ENCODE results near the gene PFDN4. TPM values are rescaled to one million over a fixed set of nuclear protein-coding genes. Genes with fewer than 3 reads are reported as not detected.

The PFDN4 gene
- total RNA-seq, 1 experiment from 2014 or later, result 481 TPM

DNA sequence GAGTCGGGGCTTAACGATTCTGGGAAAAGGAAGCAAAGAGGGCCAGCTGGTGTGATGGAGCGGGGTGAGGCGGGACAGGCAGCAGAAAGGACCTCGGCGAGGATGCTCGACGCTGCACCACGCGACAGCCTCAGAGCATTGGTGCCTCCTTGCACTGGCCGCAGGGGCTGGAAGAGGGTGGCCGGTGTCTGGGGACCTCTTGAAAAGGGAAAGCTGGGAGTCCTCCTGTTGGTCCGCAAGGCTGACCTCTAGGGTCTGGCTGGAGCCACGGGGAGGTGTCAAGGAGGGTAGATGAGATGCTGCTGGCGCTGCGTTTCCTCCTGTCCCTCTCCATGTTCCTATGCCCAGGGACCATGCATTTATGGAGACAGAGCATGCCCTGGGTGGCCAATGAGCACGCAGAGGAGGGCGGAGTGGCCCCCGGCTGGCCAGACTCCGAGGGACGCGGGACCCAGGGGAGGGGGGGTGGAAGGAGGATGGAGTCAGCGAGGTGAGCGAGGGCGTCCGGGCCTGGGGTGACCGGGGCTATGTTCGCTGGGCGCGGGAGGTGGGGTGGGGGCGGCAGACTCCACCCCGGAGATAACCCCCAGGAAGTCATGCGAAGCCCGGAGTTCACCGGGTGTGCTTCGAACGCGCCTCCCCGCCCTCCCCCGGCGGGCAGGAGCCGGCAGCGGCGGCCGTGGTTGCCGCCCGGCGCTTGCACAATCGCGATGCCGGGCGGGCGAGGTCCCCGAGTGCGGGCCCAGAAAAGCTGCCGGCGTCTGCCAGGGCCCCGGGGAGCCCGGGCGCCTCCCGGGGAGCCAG, 34.0 kb upstream of the PFDN4 start, which contains the start of gene CYP24A1:
Gene CYP24A1, minus strand, starts transcription at position 334 of the 804 bp plus-strand sequence. CDS start 407 bp downstream, outside the sequence.
- peak; percentile 21 for DNase-seq (ENCODE audit: low read depth)

- no peak for DNase-seq (ENCODE audit: low read depth)
Measured at GRCh38 chr20:54174457-54175175, 33.3 kb upstream of the PFDN4 start.

DNA sequence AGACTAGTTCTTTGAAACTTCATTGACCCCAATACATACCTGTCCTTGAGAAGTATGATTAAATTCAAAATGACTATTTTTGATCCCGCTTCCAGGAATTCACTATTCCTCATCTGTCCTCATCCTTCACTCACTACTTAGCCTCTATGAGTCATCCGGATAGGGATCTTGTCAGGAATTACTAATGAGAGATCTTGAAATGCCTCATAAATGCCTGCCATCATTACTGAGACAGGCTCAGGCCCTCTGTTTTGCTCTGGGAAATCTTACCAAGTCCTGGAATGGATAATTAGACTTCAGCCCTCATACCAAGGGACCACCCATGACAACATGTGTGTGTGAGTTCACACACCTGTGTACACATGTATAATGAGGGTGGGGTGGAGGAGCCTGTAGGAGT, 31.3 kb upstream of the PFDN4 start:
- peak; percentile 28 for DNase-seq (ENCODE audit: low read depth)

DNA sequence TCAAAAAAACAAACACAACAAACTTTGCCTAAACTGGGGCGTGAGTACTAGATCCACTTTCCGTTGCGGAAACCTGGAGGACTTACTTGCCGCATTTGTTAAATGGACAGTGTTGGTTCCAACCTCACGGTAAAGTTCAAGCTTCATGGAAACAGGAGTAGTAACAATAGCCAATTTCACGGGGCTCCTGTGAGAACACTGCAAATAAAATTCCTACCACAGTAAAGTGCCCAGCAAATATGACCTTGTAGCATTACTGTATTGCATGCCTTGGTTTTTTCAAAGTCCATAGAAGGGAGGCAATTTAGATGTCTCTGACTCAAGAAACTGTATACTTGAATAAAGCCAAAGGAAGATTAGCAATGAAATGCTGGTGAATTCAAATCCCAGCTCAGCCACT, 30.5 kb upstream of the PFDN4 start:
- no peak for DNase-seq (ENCODE audit: low read depth)

GRCh38 chr20:54178256-54178655, 29.6 kb upstream of the PFDN4 start:
- no peak for DNase-seq (ENCODE audit: low read depth)

- DNase-seq (ENCODE audit: low read depth), result no peak
Measured at GRCh38 chr20:54179946-54180345, 27.9 kb upstream of the PFDN4 start.

DNA sequence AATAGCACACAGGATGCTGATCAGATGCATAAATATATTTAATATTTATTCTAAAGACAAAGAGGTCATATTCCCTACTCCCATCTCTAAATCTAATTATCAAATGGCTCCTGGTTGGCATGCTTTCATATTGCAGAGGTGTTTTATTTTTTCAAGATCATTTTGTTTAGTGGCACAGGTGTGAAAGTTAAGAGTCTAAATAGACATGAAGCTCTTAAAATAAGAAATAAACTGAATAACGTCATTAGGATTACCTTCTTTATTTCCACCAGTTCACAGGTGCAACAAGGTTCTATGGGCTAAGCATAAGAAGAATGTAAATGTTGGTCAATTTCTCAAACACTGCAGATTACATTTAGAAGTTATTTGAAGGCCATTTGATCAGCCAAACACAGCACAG, 27.0 kb upstream of the PFDN4 start:
- DNase-seq (ENCODE audit: low read depth), result no peak

DNA sequence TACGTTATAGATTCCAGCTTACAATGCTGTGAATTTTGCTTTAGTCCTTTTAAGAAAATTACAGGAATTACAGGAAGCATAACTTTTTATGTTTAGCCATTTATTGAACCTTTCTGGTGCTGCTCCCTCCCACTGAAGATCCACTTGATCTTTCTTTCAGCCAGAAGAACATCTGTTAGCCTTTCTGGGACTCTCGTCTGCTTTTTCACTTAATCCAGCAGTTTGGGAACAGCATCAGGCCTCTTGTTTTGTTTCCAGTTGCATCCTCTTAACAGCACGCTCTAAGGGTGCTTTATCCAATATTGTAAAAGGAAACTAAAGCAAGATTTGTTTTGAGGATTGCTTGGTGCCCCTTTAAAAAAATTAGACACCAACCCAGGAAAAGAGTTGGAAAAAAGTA, 23.8 kb upstream of the PFDN4 start:
- DNase-seq (ENCODE audit: low read depth), result no peak

GRCh38 chr20:54184904-54185626, 22.8 kb upstream of the PFDN4 start:
- DNase-seq (ENCODE audit: low read depth), result no peak

DNA sequence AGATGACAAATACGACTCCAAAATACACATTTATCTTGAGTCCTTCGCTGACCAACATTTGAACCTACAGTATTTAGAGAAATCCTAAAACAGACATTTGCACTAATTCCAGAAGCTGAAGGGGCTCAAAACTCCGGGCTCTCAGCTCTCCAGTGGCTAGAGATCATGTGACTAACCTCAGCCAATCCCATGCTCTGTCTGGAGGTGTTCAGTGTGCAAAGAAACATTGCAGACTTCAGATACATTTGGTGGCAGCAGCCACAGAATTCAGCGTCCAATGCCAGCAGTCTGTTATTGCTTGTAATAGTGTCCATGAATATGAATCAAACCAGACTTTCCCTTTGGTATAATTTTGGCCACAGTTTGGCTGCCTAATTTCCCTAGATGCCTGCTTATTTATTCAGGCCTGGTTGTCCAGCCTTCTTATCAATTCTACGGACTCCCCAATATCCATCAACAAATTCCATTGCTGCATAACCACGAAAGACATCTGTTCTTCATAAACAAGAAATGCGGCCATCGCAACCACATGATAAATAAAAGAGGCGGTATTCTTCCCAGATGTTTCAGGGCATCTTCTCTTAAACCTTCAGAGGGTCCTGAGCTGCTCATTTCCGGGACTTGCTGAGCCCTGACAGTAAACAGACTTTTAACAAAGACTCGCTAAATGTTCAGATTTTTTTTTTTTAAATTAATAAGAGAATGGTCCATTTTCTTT, 19.6 kb upstream of the PFDN4 start:
- no peak for DNase-seq (ENCODE audit: low read depth)

DNA sequence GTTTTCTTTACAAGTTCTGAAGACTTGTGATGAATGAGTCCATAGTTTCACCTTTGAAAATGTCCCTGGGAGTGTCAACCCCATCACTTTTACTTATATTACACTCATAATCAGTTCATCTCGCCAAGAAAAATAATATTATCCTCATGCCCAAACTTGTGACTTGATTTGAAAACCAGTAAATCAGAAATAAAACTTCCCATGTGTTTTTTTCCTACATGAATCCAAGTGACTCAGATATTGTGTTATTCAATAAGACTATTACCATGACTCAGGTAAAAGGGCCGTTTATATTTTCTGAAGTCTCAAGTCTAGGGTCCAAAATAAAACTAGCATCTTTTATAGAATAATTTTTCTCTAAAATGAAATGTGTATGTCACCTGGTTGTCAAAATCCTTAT, 18.3 kb upstream of the PFDN4 start:
- no peak for DNase-seq (ENCODE audit: low read depth)

- DNase-seq (ENCODE audit: low read depth), result no peak
Measured at GRCh38 chr20:54190217-54190616, 17.7 kb upstream of the PFDN4 start.

GRCh38 chr20:54193817-54194216, 14.1 kb upstream of the PFDN4 start:
- DNase-seq (ENCODE audit: low read depth), result no peak

DNA sequence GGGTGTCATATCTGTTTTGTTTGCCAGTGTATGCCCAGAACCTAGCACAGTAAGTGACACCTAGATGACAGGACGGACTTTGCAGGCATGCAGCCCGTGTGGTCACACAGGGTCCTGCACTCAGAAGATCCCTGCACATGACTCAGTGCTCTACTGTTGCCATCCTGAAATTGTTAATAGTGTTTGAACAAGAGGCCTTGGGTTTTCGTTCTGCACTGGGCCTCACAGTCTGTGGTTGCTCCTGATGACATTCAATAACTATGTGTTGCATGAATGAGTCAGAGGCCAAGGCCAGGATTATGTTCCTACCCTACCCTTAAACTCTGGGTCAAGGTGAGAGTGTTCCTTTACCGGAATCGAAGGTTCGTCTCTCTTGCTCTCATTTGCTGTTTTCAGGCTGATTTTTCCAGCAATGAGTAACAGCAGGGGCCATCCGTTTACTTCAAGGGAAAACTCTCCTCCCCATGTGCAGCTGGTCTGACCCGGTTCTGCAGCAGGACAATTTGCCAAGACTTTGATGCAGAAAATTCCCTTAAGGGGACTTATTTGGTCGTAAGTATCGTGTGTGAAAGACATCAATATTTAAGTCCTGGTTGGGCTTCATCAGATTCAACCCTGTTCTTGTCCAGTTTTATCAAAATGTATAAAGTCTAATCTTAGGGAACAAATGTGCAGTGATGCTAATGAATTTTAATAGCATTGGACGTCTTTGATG, 13.0 kb upstream of the PFDN4 start:
- peak; percentile 48 for DNase-seq (ENCODE audit: low read depth)

GRCh38 chr20:54195483-54196472, 12.1 kb upstream of the PFDN4 start:
- DNase-seq (ENCODE audit: low read depth), result no peak

GRCh38 chr20:54197621-54198604, 10.0 kb upstream of the PFDN4 start:
- DNase-seq (ENCODE audit: low read depth), result peak; percentile 56

- DNase-seq (ENCODE audit: low read depth), result no peak
Measured at GRCh38 chr20:54199283-54199682, 8.6 kb upstream of the PFDN4 start.

GRCh38 chr20:54199721-54200176, 8.1 kb upstream of the PFDN4 start:
- DNase-seq (ENCODE audit: low read depth), result peak; percentile 64
